ENCODE measurements around the gene PDE6G.
A peak's percentile ranks its signal among the peaks of the same experiment; 100 is the strongest.
"Not testable (repeated sequence)": the region's sequence is repeated elsewhere in the genome, so short reads cannot be mapped to it uniquely, and the experiment has no call there.

The PDE6G gene

GRCh38 chr17:81635431-81635830, 20.9 kb downstream of the PDE6G start:
- DNase-seq (ENCODE audit: low read depth, low spot score) = no peak

DNA sequence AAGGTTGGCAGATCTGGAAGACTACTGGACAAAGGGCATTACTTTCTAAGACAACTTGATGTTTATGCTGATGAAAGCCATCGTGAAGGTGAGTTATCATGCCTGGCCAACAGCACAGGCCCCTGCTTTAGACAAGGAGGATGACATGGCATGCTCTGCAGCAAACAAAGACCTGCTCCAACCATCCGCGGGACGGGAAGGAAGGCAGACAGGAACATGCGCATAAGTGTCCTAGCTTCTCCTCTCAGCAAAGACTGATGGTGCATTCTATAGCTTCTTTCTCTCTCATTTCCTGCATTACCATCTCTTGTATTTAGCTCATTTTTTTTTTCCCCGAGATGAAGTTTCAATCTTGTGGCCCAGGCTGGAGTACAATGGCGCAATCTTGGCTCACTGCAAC, 24.9 kb downstream of the PDE6G start:
- no peak for DNase-seq (ENCODE audit: low read depth, low spot score)

GRCh38 chr17:81630274-81630673, 26.1 kb downstream of the PDE6G start:
- no peak for DNase-seq (ENCODE audit: low read depth, low spot score)

DNA sequence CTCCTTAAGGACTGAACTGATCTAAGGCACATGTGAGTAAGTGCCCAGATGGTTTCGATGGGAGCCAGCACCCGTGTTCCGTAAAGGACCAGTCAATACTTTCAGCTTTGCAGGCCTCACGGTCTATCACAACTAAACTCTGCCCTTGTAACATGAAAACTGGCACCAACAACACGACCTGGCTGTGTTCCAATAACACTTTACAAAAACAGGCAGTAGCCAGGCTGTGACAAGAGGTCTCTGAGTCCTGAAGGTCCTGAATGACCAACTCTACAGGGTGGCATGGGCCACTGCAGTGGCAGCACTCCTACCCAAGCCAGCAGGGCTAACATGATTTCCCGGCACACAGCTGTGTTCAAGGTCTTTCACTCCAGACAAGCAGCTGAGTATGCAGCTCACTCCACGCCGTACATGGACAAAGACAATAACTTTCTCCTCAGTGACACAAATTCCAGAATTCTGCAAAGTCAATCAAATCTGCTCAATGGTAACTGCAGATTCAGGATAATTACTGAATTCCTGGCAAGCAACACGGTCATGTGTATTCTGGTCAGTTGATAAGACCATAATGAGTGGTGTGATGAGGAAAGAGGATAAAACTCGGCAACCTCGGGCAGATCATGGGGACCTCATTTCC, 34.7 kb downstream of the PDE6G start:
- no peak for DNase-seq (ENCODE audit: low read depth, low spot score)

DNA sequence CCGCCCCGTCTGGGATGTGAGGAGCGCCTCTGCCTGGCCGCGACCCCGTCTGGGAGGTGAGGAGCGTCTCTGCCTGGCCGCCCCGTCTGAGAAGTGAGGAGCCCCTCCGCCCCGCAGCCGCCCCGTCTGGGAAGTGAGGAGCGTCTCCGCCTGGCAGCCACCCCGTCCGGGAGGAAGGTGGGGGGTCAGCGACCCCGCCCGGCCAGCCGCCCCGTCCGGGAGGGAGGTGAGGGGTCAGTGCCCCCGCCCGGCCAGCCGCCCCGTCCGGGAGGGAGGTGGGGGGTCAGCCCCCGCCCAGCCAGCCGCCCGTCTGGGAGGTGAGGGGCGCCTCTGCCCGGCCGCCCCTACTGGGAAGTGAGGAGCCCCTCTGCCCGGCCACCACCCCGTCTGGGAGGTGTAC, 38.0 kb downstream of the PDE6G start:
- DNase-seq (ENCODE audit: low read depth, low spot score) = not testable (repeated sequence)

GRCh38 chr17:81616877-81617276, 39.5 kb downstream of the PDE6G start:
- no peak for DNase-seq (ENCODE audit: low read depth, low spot score)

DNA sequence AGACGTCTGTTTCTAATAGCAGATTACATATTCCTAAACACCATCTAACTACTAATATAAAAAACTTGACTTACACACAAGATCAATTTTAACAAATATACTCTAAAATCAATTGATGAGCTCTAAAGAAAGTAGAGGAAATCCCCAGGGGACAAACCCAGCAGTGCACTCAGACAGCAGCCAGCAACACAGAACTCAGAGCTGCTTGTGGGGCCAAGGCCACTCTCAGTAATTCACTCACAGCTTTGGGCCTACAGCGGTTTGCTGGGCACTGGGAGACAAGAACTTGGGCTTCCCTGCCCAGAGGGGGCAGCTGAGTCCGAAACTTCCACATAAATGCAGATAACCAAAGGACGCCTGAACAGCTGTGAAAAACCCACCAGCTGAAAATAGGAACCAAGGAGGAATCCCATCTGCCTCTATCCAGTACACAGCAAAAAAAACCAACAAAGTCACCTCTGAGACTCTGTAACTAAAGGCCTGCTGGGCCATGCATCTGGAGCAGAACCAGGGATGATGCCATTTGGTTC, 40.9 kb downstream of the PDE6G start:
- DNase-seq (ENCODE audit: low read depth, low spot score) = no peak

DNA sequence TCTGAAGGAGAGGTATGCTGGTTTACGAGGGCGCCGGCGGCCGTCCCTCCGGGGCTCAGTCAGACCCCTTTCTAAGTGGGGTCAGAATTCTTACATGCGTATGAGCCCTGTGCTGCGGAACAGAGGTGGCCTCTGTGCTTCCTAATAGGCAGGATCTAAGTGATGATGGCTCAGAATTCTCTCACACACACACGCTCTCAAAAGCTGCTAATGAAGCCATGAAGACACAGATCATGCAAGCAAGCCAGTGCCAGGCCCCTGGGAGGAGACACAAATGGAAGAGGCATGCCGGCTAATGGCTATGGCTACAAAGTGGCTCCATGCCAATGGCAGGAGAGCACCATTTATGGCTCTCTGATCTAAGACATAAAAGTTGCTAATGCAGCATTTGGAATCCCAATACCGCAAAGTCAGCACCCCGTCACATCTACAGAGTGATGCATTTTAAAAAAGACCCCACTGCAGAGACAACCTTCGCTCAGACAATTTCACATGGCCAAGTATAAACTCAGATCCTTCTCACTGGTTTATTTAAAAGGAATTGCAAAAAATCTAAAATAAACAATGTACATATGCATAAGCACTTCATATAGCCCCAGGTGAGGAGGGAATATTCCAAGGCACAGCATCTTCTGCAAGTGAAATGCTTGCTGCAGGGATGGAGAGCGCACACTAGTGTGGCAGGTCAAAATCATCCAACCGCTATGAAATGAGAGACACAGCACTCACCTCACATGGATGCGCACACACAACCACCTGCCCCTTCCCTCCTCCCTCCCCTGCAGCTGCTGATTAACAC, 44.0 kb downstream of the PDE6G start:
- DNase-seq (ENCODE audit: low read depth, low spot score) = no peak

GRCh38 chr17:81609541-81610311, 46.6 kb downstream of the PDE6G start:
- DNase-seq (ENCODE audit: low read depth, low spot score) = no peak

- no peak for DNase-seq (ENCODE audit: low read depth, low spot score)
These were observed 47.7 kb downstream of the PDE6G start for GRCh38 chr17:81608605-81609004.

DNA sequence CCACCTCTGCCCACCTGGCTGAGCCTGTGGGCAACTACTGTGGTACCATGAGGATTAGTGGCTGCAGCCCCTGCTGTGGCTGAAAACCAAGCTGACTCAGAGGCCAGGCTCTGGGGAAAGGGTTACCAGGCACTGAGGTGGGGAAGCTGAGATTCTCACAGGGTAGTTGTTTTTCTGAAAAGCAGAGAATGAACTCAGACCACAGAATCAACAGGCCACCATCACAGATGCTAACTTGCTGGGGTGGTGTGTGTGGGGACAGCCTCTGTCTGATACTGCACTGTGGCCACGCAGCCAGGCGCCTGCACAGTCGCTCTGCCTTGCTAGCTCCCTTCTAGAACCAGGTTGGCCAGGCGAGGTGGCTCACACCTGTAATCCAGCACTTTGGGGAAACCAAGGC, 48.3 kb downstream of the PDE6G start:
- no peak for DNase-seq (ENCODE audit: low read depth, low spot score)

- no peak for DNase-seq (ENCODE audit: low read depth, low spot score)
These were observed 48.9 kb downstream of the PDE6G start for GRCh38 chr17:81607431-81607830.

GRCh38 chr17:81603846-81604610, 52.3 kb downstream of the PDE6G start:
- DNase-seq (ENCODE audit: low read depth, low spot score) = no peak

- DNase-seq (ENCODE audit: low read depth, low spot score) = peak; percentile 56
These were observed 54.7 kb downstream of the PDE6G start for GRCh38 chr17:81601525-81602120.

Measured in ELF-1 (cell line).